Measurements from ENCODE around the gene AMACR.

Gene AMACR

GRCh38 chr5:34007201-34007620 lies 639 bp downstream of the AMACR start:
- Histone ChIP-seq H3K9ac (ENCODE audit: low read length in 2 of 2) (peak overlapping the region; percentile 84 to 87), H3K4me3 (ENCODE audit: low read length in 2 of 2) (peak overlapping the region; percentile 82 to 97), H3K4me1 (ENCODE audit: control insufficient read depth, insufficient read depth, low read length) (peaks cover 7% of the 10 kb centered on the region), H3K9me3 (ENCODE audit: control insufficient read depth in 2 of 2, low read length in 2 of 2) (no peaks in the 10 kb centered on the region), H3K27me3 (ENCODE audit: control insufficient read depth in 1 of 2, insufficient read depth in 2 of 2, low read length in 2 of 2) (no peaks in the 10 kb centered on the region), H3K36me3 (ENCODE audit: control insufficient read depth in 2 of 2, insufficient read depth in 2 of 2, low read length in 2 of 2) (peaks cover 13 to 15% of the 10 kb centered on the region in 2 donors), H3K27ac (ENCODE audit: low read length) (peak overlapping the region; percentile 84)

DNA sequence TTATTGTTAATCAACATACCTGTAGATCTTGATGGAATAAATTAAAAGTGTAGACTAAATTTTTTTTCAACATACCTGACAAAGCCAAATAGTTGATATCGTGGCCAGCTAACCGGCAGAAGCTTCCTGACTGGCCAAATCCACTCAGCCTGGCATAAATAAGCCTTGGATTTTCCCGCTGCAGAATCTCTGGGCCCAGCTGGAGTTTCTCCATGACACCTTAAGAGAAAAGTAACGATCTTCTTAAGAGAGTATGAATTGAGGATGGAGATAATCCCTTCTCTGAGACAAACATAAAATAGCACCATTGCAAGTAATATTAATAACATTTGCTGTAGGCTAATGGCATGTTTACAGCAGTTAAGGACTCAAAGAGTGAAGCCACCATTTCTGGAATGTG lies 2.2 kb downstream of the AMACR start:
- H3K4me1 ChIP-seq (ENCODE audit: control insufficient read depth, insufficient read depth, low read length): peaks cover 21% of the 10 kb centered on the region
- peaks cover 13 to 15% of the 10 kb centered on the region in 2 donors for H3K36me3 ChIP-seq (ENCODE audit: control insufficient read depth in 2 of 2, insufficient read depth in 2 of 2, low read length in 2 of 2)
- H3K9me3 ChIP-seq (ENCODE audit: control insufficient read depth in 2 of 2, low read length in 2 of 2): no peaks in the 10 kb centered on the region
- no peak overlapping the region for H3K27ac ChIP-seq (ENCODE audit: low read length)
- H3K27me3 ChIP-seq (ENCODE audit: control insufficient read depth in 1 of 2, insufficient read depth in 2 of 2, low read length in 2 of 2): no peaks in the 10 kb centered on the region
- no peak overlapping the region for H3K9ac ChIP-seq (ENCODE audit: low read length in 2 of 2)
- H3K4me3 ChIP-seq (ENCODE audit: low read length in 2 of 2): no peak overlapping the region

GRCh38 chr5:34005211-34005610 lies 2.6 kb downstream of the AMACR start:
- Histone ChIP-seq H3K9me3 (ENCODE audit: control insufficient read depth in 2 of 2, low read length in 2 of 2) (no peaks in the 10 kb centered on the region), H3K4me1 (ENCODE audit: control insufficient read depth, insufficient read depth, low read length) (peaks cover 21% of the 10 kb centered on the region), H3K27ac (ENCODE audit: low read length) (no peak overlapping the region), H3K4me3 (ENCODE audit: low read length in 2 of 2) (no peak overlapping the region), H3K9ac (ENCODE audit: low read length in 2 of 2) (no peak overlapping the region), H3K27me3 (ENCODE audit: control insufficient read depth in 1 of 2, insufficient read depth in 2 of 2, low read length in 2 of 2) (no peaks in the 10 kb centered on the region), H3K36me3 (ENCODE audit: control insufficient read depth in 2 of 2, insufficient read depth in 2 of 2, low read length in 2 of 2) (peaks cover 13 to 15% of the 10 kb centered on the region in 2 donors)

DNA sequence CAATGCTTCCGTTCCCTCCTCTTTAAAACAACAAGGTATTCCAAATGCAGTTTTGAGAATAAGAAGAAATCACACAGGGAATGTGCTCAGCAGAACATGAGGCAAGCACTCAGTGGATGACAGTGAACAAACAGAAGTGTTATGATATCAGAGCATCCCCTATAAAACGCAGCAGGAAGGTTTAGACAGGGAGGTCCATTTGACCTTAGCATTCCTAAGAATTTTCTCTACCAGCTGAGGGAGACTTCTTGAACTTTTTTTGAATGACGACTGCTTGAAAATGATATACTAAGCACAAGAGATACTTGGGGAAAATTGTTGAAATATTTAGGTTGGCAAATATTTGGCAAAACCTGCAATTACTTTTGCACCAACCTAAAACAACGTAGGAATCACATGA lies 3.9 kb downstream of the AMACR start:
- Histone ChIP-seq H3K9me3 (ENCODE audit: control insufficient read depth in 2 of 2, low read length in 2 of 2) (no peaks in the 10 kb centered on the region), H3K27ac (ENCODE audit: low read length) (peak overlapping the region; percentile 18), H3K4me3 (ENCODE audit: low read length in 2 of 2) (no peak overlapping the region), H3K27me3 (ENCODE audit: control insufficient read depth in 1 of 2, insufficient read depth in 2 of 2, low read length in 2 of 2) (no peaks in the 10 kb centered on the region), H3K36me3 (ENCODE audit: control insufficient read depth in 2 of 2, insufficient read depth in 2 of 2, low read length in 2 of 2) (peaks cover 13 to 15% of the 10 kb centered on the region in 2 donors), H3K9ac (ENCODE audit: low read length in 2 of 2) (no peak overlapping the region), H3K4me1 (ENCODE audit: control insufficient read depth, insufficient read depth, low read length) (peaks cover 21% of the 10 kb centered on the region)

DNA sequence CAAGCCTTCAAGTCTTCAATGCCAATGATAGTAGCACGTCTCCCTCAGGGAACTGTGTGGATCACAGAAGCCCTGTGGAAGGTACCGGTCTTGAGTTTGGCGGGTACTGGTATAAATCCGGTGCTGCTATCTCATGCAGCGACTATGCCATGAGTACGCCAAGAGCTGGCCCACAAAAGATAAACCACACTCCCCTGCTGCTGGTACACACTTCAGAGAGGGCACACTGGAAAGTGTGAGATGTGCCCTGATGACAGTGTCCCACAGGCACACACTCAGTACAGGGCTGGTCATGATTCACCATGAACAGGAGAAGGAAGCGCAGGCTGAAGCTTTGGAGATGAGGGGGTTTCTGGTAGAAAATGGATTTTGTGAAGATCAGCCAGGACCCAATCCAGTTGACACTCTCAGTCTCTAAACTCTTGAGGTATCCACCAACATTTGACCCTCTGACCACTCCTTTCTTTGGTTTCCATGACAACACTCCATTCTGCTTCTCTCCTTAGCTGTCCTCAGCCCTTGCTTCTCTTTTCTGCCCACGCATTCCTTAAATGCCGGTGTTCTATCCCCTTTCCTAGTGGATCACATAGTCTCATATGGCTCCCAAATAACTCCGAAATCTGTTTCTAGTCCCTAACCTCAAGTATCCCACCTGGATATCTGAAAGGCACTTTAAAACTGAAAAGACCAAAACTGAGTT lies 5.1 kb downstream of the AMACR start:
- H3K36me3 ChIP-seq (ENCODE audit: control insufficient read depth in 2 of 2, insufficient read depth in 2 of 2, low read length in 2 of 2): peaks cover 19% of the 10 kb centered on the region in 2 donors

GRCh38 chr5:34001241-34001841 lies 6.5 kb downstream of the AMACR start:
- Histone ChIP-seq H3K27me3 (ENCODE audit: control insufficient read depth in 1 of 2, insufficient read depth in 2 of 2, low read length in 2 of 2) (no peaks in the 10 kb centered on the region), H3K9ac (ENCODE audit: low read length in 2 of 2) (peak overlapping the region; percentile 50 to 64), H3K4me1 (ENCODE audit: control insufficient read depth, insufficient read depth, low read length) (peaks cover 16% of the 10 kb centered on the region), H3K4me3 (ENCODE audit: low read length in 2 of 2) (peak overlapping the region; percentile 13 to 55), H3K9me3 (ENCODE audit: control insufficient read depth in 2 of 2, low read length in 2 of 2) (no peaks in the 10 kb centered on the region), H3K36me3 (ENCODE audit: control insufficient read depth in 2 of 2, insufficient read depth in 2 of 2, low read length in 2 of 2) (peaks cover 19 to 20% of the 10 kb centered on the region in 2 donors), H3K27ac (ENCODE audit: low read length) (peak overlapping the region; percentile 89)

More for the DNA sequence above, 5.1 kb downstream of the AMACR start:
- Histone ChIP-seq H3K4me1 (ENCODE audit: control insufficient read depth, insufficient read depth, low read length) (peaks cover 21% of the 10 kb centered on the region), H3K9me3 (ENCODE audit: control insufficient read depth in 2 of 2, low read length in 2 of 2) (no peaks in the 10 kb centered on the region), H3K27me3 (ENCODE audit: control insufficient read depth in 1 of 2, insufficient read depth in 2 of 2, low read length in 2 of 2) (no peaks in the 10 kb centered on the region), H3K27ac (ENCODE audit: low read length) (no peak overlapping the region), H3K4me3 (ENCODE audit: low read length in 2 of 2) (no peak overlapping the region), H3K9ac (ENCODE audit: low read length in 2 of 2) (no peak overlapping the region)

GRCh38 chr5:33999978-34000377 lies 7.9 kb downstream of the AMACR start:
- Histone ChIP-seq H3K9ac (ENCODE audit: low read length in 2 of 2) (no peak overlapping the region), H3K4me1 (ENCODE audit: control insufficient read depth, insufficient read depth, low read length) (peaks cover 20% of the 10 kb centered on the region), H3K27ac (ENCODE audit: low read length) (no peak overlapping the region), H3K27me3 (ENCODE audit: control insufficient read depth in 1 of 2, insufficient read depth in 2 of 2, low read length in 2 of 2) (no peaks in the 10 kb centered on the region), H3K36me3 (ENCODE audit: control insufficient read depth in 2 of 2, insufficient read depth in 2 of 2, low read length in 2 of 2) (peaks cover 19 to 22% of the 10 kb centered on the region in 2 donors), H3K9me3 (ENCODE audit: control insufficient read depth in 2 of 2, low read length in 2 of 2) (no peaks in the 10 kb centered on the region), H3K4me3 (ENCODE audit: low read length in 2 of 2) (no peak overlapping the region)

DNA sequence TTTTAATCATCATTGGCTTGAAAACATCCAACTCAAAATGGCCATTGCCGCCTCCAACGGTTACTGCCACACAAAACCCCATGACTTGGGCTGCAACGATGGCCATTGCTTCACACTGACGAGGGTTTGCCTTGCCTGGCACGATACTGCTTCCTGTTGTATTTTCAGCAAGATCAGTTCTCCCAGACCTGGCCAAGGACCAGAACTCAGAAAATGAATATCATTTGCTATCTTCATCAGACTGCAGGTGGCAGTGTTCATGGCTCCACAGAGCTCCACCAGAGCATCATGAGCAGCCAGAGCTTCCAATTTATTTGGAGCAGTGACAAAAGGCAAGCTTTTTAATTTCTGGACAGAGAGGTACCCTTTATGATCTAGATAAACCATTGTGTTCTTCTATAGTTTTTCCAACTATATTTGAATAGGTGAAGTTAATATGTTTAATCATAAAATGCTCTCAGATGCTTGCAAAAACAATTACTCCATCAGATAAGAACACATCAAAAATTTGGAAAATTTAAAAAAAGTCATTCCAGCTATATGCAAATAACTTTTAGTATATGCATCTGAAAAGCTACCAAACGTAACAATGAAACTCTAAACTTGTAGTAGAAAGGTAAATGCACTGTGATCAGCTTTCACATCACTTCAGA lies 10.4 kb downstream of the AMACR start:
- H3K9ac ChIP-seq (ENCODE audit: low read length in 2 of 2): no peak overlapping the region
- H3K9me3 ChIP-seq (ENCODE audit: control insufficient read depth in 2 of 2, low read length in 2 of 2): no peaks in the 10 kb centered on the region
- peak overlapping the region in 1 of 2 donors; percentile 29 for H3K4me3 ChIP-seq (ENCODE audit: low read length in 2 of 2)
- H3K27ac ChIP-seq (ENCODE audit: low read length): no peak overlapping the region
- H3K4me1 ChIP-seq (ENCODE audit: control insufficient read depth, insufficient read depth, low read length): peaks cover 20% of the 10 kb centered on the region
- H3K36me3 ChIP-seq (ENCODE audit: control insufficient read depth in 2 of 2, insufficient read depth in 2 of 2, low read length in 2 of 2): peaks cover 6 to 11% of the 10 kb centered on the region in 2 donors
- H3K27me3 ChIP-seq (ENCODE audit: control insufficient read depth in 1 of 2, insufficient read depth in 2 of 2, low read length in 2 of 2): no peaks in the 10 kb centered on the region

DNA sequence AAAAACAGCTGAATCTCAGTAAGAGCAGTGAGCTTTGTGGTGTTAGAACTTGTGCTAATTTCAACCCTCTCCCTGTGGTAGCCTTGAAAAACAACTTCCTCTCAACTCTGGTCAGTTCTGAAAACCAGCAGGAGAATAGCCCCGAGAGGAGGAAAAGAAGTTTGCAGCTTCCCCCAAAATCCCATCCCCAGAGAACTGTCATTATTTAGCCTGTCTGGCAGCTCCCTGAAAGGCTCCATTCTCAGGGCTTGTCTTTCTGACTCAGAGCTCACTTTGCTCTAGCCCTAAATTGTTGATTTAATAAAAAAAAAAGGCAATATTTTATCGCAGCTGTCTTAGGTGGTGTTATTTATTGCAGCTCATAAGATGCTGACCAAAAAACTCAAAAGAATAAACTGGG lies 12.0 kb downstream of the AMACR start:
- H3K27ac ChIP-seq (ENCODE audit: low read length): no peak overlapping the region
- H3K4me1 ChIP-seq (ENCODE audit: control insufficient read depth, insufficient read depth, low read length): peaks cover 5% of the 10 kb centered on the region
- no peaks in the 10 kb centered on the region for H3K9me3 ChIP-seq (ENCODE audit: control insufficient read depth in 2 of 2, low read length in 2 of 2)
- H3K4me3 ChIP-seq (ENCODE audit: low read length in 2 of 2): no peak overlapping the region
- H3K27me3 ChIP-seq (ENCODE audit: control insufficient read depth in 1 of 2, insufficient read depth in 2 of 2, low read length in 2 of 2): no peaks in the 10 kb centered on the region
- peaks cover 4 to 9% of the 10 kb centered on the region in 2 donors for H3K36me3 ChIP-seq (ENCODE audit: control insufficient read depth in 2 of 2, insufficient read depth in 2 of 2, low read length in 2 of 2)
- no peak overlapping the region for H3K9ac ChIP-seq (ENCODE audit: low read length in 2 of 2)

GRCh38 chr5:33994845-33995244 lies 13.0 kb downstream of the AMACR start:
- peaks cover 4 to 9% of the 10 kb centered on the region in 2 donors for H3K36me3 ChIP-seq (ENCODE audit: control insufficient read depth in 2 of 2, insufficient read depth in 2 of 2, low read length in 2 of 2)

More at GRCh38 chr5:33994845-33995244, 13.0 kb downstream of the AMACR start:
- H3K4me3 ChIP-seq (ENCODE audit: low read length in 2 of 2): no peak overlapping the region
- no peaks in the 10 kb centered on the region for H3K27me3 ChIP-seq (ENCODE audit: control insufficient read depth in 1 of 2, insufficient read depth in 2 of 2, low read length in 2 of 2)
- no peaks in the 10 kb centered on the region for H3K9me3 ChIP-seq (ENCODE audit: control insufficient read depth in 2 of 2, low read length in 2 of 2)
- H3K4me1 ChIP-seq (ENCODE audit: control insufficient read depth, insufficient read depth, low read length): peaks cover 4% of the 10 kb centered on the region
- H3K9ac ChIP-seq (ENCODE audit: low read length in 2 of 2): no peak overlapping the region
- no peak overlapping the region for H3K27ac ChIP-seq (ENCODE audit: low read length)

All from stomach smooth muscle (tissue), 2 donors.